Thoracic aorta (tissue), 2 donors: ENCODE results near the gene THEMIS. TPM values are rescaled to one million over a fixed set of nuclear protein-coding genes. Genes with fewer than 3 reads are reported as not detected.

ENCODE experiments used
- ATAC-seq: fragments of 150-250 bp; one replicate; pipeline ENCODE4 v1.8.0; 2017; ENCODE audit warnings: low read depth; ENCODE audit not compliant: insufficient number of reproducible peaks, low FRiP score
- DNase-seq: peaks from one replicate; pipeline ENCODE4 v3.0.0-alpha.2; 2020; ENCODE audit warnings: low spot score
- H3K27ac ChIP-seq, 2 donors: fragments of 200-600 bp; sonication (generic); 1 replicate in 1 of 2; 2 replicates in 1 of 2; pipeline ENCODE4 v1.5.1; 2016; ENCODE audit warnings: mild to moderate bottlenecking in 2 of 2, moderate library complexity in 2 of 2
- H3K27me3 ChIP-seq: fragments of 200-600 bp; sonication (generic); replicated peaks from 2 replicates; pipeline ENCODE4 v1.6.0; 2016; ENCODE audit warnings: mild to moderate bottlenecking; ENCODE audit not compliant: insufficient read depth
- H3K36me3 ChIP-seq: fragments of 200-600 bp; sonication (generic); one replicate; pipeline ENCODE4 v1.5.1; 2016
- H3K4me1 ChIP-seq, 2 donors: fragments of 200-600 bp; sonication (generic); 1 replicate in 1 of 2; 2 replicates in 1 of 2; pipeline versions ENCODE4 v1.5.1 to v1.6.0; 2016; ENCODE audit warnings: low read depth in 2 of 2, mild to moderate bottlenecking in 1 of 2; ENCODE audit not compliant: control insufficient read depth in 1 of 2
- H3K4me3 ChIP-seq: fragments of 200-600 bp; sonication (generic); 2 replicates; pipeline ENCODE4 v1.5.1; 2016; ENCODE audit warnings: mild to moderate bottlenecking
- H3K9me3 ChIP-seq: fragments of 200-600 bp; sonication (generic); 2 replicates; pipeline ENCODE4 v1.5.1; 2016
- CTCF ChIP-seq: fragments of 200-600 bp; sonication (generic); IDR thresholded peaks from one replicate; pipeline ENCODE4 v1.5.1; 2019; ENCODE audit warnings: antibody characterized with exemption
- total RNA-seq, 2 donors: library from RNA; depleted of rRNA; stranded (reverse); fragments of >200 nt; gene quantifications; one replicate each; pipeline versions ENCODE4 v1.1.0 to v1.2.3, GENCODE V29; 2016

THEMIS gene
- total RNA-seq, 2 donors from 2014 or later: 1.6 to 1.9 TPM

- Histone ChIP-seq H3K4me1 (no peaks in the 10 kb centered on the region), H3K36me3 (no peaks in the 10 kb centered on the region), H3K27me3 (peaks cover 3% of the 10 kb centered on the region), H3K27ac (no peak overlapping the region), H3K4me3 (no peak overlapping the region), H3K9me3 (no peaks in the 10 kb centered on the region)
- DNase-seq (no peak), ATAC-seq (no peak)
- no peak for TF ChIP-seq CTCF
Observed at GRCh38 chr6:127816643-127817042, 84.2 kb downstream of the THEMIS start.

- no peaks in the 10 kb centered on the region for H3K4me1 ChIP-seq
- no peaks in the 10 kb centered on the region for H3K36me3 ChIP-seq
- peaks cover 3% of the 10 kb centered on the region for H3K27me3 ChIP-seq
- ATAC-seq (no peak), DNase-seq (no peak)
- no peak for TF ChIP-seq CTCF
- no peaks in the 10 kb centered on the region for H3K9me3 ChIP-seq
- H3K4me3 ChIP-seq: no peak overlapping the region
- H3K27ac ChIP-seq: no peak overlapping the region
Observed at GRCh38 chr6:127813699-127814027, 87.2 kb downstream of the THEMIS start.

- no peak for TF ChIP-seq CTCF
- H3K4me1 ChIP-seq: no peaks in the 10 kb centered on the region
- no peaks in the 10 kb centered on the region for H3K9me3 ChIP-seq
- H3K36me3 ChIP-seq: no peaks in the 10 kb centered on the region
- DNase-seq (no peak), ATAC-seq (no peak)
- peaks cover 3% of the 10 kb centered on the region for H3K27me3 ChIP-seq
- no peak overlapping the region for H3K4me3 ChIP-seq
- no peak overlapping the region for H3K27ac ChIP-seq
Observed at GRCh38 chr6:127812985-127813698, 87.7 kb downstream of the THEMIS start.

- no peak overlapping the region for H3K27ac ChIP-seq
- H3K36me3 ChIP-seq: no peaks in the 10 kb centered on the region
- H3K4me1 ChIP-seq: no peaks in the 10 kb centered on the region
- TF ChIP-seq CTCF: no peak
- no peaks in the 10 kb centered on the region for H3K9me3 ChIP-seq
- DNase-seq (no peak), ATAC-seq (no peak)
- peaks cover 3% of the 10 kb centered on the region for H3K27me3 ChIP-seq
- no peak overlapping the region for H3K4me3 ChIP-seq
Observed at GRCh38 chr6:127811900-127812570, 88.8 kb downstream of the THEMIS start.

- Histone ChIP-seq H3K27me3 (no peaks in the 10 kb centered on the region), H3K4me3 (no peak overlapping the region), H3K4me1 (no peaks in the 10 kb centered on the region), H3K36me3 (no peaks in the 10 kb centered on the region), H3K27ac (no peak overlapping the region), H3K9me3 (no peaks in the 10 kb centered on the region)
- ATAC-seq (no peak), DNase-seq (no peak)
- no peak for TF ChIP-seq CTCF
Observed at GRCh38 chr6:127807806-127808517, 92.9 kb downstream of the THEMIS start.
